Measurements from ENCODE around the gene KLHL21.

GRCh38 chr1:6631058-6631457 is 28.4 kb upstream of the KLHL21 start:
- TF ChIP-seq BHLHE40 (IDR thresholded peaks at IDR 0.05; ENCODE audit: borderline replicate concordance) (no peak), TARDBP (IDR thresholded peaks at IDR 0.05) (no peak), FOXK2 (IDR thresholded peaks at IDR 0.05) (no peak), SUZ12 (IDR thresholded peaks at IDR 0.05) (no peak), HDGF (IDR thresholded peaks at IDR 0.05; ENCODE audit: borderline replicate concordance) (no peak)

All from HEK293T (cell line).